NOMO-1 treated with DMSO at 0.1 percent for 48 hours (cell line): ENCODE results near the gene POLRMT.
"Not testable (repeated sequence)": the region's sequence is repeated elsewhere in the genome, so short reads cannot be mapped to it uniquely, and the experiment has no call there.

ENCODE experiments used
- DNase-seq: peaks from one replicate; lab custom pipeline; 2025; ENCODE audit not compliant: unreplicated experiment; lab: John Stamatoyannopoulos, UW

POLRMT gene

GRCh38 chr19:629515-629914, 3.8 kb downstream of the POLRMT start:
- not testable (repeated sequence) for DNase-seq

- DNase-seq: no peak
These were observed 5.2 kb downstream of the POLRMT start for GRCh38 chr19:628168-628567.

DNA sequence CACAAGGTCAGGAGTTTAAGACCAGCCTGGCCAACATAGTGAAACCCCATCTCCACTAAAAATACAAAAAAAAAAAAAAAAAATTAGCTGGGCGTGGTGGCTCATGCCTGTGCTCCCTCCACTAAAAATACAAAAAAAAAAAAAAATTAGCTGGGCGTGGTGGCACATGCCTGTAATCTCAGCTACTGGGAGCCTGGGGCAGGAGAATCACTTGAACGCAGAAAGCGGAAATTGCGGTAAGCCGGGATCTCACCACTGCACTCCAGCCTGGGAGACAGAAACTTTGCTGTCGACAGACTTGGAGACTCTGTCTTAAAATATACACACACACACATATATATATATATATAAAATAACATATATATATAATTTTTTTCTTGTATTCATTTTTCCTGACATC, 6.8 kb downstream of the POLRMT start:
- DNase-seq: not testable (repeated sequence)

DNA sequence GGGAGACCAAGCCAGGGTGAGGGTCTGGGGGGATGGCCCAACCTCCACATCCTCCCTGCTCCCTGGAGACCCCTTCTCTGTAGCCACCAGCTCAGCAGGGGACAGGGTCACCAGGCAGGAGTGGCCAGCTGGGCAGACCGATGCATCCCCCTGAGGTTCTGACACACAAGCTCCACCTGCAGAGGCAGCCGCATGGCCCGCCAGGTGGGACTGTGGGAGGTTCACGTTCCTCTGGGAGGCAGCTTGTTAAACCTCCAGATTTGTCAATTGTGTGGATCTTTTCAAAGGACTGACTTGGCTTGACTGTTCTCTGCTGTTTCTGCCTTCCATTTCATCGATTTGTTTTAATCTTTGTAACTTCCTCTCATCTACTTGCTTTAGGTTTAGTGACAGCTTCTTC, 8.1 kb downstream of the POLRMT start:
- DNase-seq: no peak

DNA sequence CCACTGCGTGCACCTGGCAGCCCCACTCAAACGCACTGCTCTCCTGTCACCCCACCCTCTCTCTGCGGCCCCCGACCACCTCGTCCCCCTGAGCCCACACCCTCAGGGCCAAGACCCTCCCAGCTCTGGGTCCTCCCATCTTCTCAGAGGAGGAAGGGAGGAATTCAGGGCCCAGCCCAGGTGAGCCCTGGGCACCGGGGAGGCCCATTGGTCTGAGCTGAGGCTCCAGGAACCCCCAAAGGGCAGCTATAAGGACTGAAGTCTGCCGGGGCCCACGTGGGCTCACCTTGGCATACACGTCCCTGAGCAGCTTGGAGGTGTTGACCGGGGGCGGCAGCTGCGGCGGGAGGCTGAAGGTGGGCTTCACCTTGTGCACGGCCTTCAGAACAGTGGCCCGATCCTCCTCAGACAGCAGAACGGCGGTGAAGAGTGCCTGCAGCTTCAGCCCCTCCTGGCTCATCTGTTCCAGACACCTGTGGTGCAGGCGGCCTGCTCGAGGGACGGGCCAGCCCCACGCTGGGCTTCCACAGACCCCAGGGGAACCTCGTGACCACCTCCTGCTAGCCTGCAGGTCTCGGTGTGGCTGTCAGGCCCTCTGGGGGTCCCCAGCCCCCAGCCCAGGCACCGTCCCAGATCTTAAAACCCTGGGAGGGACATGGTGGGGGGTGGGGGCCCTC, 8.8 kb downstream of the POLRMT start:
- no peak for DNase-seq

DNA sequence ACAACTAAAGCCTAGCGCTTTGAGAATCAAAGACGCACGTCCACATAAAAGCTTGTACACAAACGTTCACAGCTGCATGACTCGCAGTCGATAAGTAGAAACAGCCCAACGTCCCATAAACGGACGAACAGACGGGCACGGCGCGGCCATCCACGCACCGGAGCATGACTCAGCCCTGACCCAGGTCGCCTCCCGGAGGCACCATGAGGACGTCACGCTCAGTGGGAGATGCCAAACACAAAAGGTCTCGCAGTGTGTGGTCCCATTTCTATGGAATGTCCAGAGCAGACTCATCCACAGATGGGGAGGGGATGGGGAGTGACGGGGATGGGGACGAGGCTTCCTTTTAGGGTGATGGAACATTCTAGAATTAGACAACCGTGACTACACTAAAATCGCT, 9.4 kb downstream of the POLRMT start:
- DNase-seq: no peak

DNA sequence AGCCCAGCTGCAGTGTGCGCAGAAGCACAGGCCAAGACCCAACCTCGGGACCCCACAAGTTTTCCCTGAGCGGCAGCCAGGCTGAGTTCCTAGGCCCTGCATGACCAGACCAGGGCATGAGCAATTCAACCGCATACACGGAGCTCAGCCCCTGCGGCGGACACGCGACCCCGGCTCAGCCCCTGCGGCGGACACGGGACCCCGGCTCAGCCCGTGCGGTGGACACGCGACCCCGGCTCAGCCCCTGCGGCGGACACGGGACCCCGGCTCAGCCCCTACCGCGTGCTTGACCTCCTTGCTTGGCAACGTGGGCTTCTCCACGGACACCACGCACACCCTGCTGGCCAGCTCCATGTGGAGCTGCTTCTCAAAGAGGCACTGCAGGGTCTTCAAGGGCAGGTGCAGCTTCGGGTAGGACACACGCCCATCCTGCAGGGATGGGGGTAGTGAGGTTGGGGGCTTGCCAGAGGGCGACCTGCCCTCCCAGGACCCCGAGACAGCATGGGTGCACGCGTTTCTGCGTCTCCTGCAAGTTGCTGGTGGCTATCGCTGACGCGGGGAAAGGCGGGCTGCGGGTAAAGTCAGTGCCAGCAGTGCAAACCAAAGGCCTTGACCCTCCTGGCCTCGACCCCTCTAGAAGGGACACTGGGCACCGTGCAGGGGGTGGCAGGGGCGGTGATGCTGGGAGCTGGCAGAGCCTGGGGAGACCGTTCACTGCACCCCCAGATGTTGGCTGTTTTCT, 10.0 kb downstream of the POLRMT start:
- DNase-seq: no peak

DNA sequence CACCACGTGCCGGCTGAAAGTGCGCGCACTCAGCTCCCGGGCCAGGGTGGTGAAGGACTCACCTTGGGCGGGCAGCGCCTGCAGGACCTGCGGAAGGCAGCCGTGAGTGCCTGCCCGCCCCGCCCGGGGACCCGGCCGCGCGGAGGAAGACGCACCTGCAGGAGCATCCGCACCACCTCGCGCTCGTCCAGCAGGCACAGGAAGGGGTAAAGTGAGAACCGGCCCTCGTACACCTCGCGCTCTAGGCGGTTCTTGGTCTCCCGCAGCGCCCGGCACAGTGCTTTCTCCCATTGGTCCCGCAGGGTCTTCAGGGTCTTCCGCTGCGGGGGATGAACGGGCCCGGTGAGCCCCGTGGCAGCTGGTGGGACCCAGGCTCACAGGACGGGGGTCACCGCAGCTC, 10.7 kb downstream of the POLRMT start:
- DNase-seq: no peak

GRCh38 chr19:621819-622218, 11.5 kb downstream of the POLRMT start:
- no peak for DNase-seq

DNA sequence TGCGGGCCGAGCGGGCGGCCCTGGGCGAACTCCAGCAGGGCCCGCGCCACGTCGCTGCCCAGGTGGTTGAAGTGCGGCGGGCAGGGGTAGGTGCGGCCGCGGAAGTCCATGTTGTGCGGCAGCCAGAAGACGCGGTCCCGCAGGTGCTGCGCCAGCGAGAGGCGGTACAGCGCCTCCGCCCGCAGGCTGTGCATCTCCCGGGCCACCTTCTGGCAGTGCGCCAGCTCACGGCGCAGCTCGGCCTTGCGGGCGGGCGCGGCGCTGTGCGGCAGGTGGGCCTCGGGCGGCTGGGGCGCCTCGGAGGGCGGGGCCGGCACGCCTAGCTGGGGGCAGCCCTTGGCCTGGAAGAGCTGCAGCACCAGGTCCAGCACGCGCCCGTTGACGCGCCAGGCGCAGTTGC, 12.1 kb downstream of the POLRMT start:
- DNase-seq: not testable (repeated sequence)

DNA sequence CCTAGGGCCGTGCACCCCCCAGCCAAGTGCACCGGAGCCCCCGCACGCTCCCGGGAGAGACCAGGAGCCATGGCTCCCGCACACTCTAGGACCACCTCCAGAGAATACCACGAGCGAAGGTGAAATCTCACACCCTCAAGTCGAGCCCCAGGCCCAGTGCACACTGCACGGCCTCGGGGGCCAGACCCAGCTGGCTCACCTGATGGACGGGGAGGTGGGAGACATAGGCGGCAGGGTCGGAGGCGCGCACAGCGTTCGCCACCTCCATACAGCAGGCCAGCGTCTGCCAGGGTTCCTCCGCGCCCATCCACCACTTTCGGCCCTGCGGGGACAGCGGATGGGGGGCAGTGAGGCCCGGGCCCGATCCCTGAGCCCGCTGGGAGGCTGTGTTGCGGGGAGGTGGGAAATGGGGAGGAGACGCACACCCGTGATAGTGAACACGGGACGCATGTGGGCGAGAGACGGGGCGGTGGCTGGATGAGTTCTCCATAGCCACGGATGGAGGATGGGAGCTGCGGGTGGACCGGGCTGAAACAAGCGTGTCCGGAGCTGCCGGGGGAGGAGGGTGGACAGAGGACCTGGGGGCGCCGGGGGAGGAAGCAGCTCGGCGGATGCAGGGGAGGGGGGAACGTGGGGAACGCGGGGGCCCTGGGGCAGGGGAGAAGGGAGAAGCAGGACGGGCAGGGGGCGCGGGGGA, 13.0 kb downstream of the POLRMT start:
- DNase-seq: no peak

DNA sequence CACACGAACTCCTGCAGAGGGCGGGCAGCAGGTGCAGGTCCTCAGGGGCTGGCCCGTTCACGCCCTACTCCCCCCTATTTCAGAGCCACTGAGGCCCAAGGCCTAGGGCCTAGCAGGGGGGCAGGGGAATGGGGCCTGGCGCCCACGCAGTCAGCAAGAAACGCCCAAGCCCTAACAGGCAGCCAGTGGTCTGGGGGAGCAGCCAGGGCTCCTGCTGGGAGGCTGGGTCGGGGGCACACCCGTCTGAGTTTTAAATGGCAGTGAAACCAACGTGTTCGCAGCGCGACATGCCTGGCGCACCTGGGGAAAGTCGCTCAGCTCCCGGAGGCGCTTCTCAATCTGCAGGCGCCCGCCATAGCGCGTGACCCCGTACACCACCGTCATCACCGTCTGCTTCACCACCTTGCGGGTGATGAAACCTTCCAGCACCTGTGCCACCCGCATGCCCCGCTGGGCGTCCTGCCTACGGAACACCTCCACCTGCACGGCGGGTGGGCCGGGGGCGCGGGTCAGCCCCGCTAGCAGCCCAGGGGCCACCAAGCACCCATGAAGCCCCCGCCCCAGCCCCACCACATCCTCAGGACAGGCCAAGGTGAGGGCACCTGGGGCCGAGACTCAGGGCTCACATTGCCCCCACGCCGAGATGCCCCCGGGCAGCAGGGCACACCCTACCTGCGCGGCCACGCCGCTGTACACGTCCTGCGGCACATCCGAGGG, 13.9 kb downstream of the POLRMT start:
- no peak for DNase-seq

DNA sequence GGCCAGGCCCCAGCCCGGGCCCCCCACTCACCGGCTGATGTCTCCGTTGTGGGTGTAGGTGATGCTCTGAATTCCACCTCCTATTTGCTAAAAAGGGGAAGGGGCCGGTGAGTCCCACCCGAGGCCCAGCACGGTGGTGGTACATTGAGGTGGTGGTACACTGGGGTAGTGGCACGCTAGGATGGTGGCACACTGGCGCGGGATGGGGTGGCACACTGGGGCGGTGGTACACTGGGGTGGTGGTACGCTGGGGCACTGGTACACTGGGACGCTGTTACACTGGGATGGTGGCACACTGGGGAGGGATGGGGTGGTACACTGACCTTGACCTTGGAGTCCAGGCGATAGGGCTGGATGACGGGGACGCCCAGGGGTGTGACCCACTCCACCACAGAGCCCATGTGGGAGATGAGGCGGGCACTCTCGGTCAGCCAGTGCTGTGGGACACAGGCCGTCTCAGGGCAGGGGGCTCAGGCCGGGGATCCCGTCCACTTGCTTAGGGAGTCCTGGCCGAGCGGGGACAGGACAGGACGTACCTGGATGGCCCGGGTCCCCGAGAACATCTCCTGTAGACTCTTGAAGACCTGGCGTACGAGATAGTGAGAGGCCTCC, 14.6 kb downstream of the POLRMT start:
- no peak for DNase-seq

GRCh38 chr19:618247-618619, 15.1 kb downstream of the POLRMT start:
- no peak for DNase-seq

GRCh38 chr19:617551-618246, 15.6 kb downstream of the POLRMT start:
- DNase-seq: no peak

GRCh38 chr19:616747-617526, 16.4 kb downstream of the POLRMT start:
- no peak for DNase-seq

DNA sequence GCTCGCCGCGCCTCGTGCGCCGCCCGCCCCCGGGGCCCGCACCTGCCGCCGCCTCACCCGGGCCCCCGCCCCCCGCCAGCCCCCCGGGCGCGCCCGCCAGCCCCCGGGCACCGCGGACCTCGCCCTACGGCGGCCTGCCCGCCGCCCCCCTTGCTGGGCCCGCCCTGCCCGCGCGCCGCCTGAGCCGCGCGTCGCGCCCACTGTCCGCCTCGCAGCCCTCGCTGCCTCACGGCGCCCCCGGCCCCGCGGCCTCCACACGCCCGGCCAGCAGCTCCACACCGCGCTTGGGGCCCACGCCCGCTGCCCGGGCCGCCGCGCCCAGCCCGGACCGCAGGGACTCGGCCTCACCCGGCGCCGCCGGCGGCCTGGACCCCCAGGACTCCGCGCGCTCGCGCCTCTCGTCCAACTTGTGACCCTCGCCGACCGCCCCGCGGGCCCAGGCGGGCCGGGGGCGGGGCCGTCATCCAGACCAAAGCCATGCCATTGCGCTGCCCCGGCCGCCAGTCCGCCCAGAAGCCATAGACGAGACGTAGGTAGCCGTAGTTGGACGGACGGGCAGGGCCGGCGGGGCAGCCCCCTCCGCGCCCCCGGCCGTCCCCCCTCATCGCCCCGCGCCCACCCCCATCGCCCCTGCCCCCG, 17.2 kb downstream of the POLRMT start:
- DNase-seq: no peak

- no peak for DNase-seq
These were observed 17.7 kb downstream of the POLRMT start for GRCh38 chr19:615619-616018.
